GM23248 (cell line): ENCODE results near the gene CD300LD. TPM values are rescaled to one million over a fixed set of nuclear protein-coding genes. Genes with fewer than 3 reads are reported as not detected.

ENCODE experiments used
- DNase-seq: peaks from one replicate; pipeline ENCODE4 v3.0.0-alpha.2; 2015
- H2AFZ ChIP-seq: fragments of 200-600 bp; sonication (generic); 2 replicates; pipeline ENCODE4 v1.6.1; 2016; ENCODE audit warnings: antibody characterized with exemption
- H3F3A ChIP-seq: fragments of 200-600 bp; sonication (generic); 2 replicates; pipeline ENCODE4 v1.6.1; 2016; ENCODE audit warnings: mild to moderate bottlenecking, antibody characterized with exemption, mixed run types; ENCODE audit not compliant: insufficient read depth
- H3K27ac ChIP-seq: fragments of 200-600 bp; sonication (generic); 2 replicates; pipeline ENCODE4 v1.5.1; 2016; ENCODE audit warnings: mild to moderate bottlenecking
- H3K27me3 ChIP-seq: fragments of 200-600 bp; sonication (generic); replicated peaks from 2 replicates; pipeline ENCODE4 v1.6.1; 2016; ENCODE audit warnings: mild to moderate bottlenecking; ENCODE audit not compliant: insufficient read depth
- H3K36me3 ChIP-seq: fragments of 200-600 bp; sonication (generic); 2 replicates; pipeline ENCODE4 v1.6.1; 2016; ENCODE audit warnings: low read depth, mild to moderate bottlenecking
- H3K4me1 ChIP-seq: fragments of 200-600 bp; sonication (generic); 2 replicates; pipeline ENCODE4 v1.6.1; 2016; ENCODE audit warnings: mild to moderate bottlenecking; ENCODE audit not compliant: insufficient read depth
- H3K4me2 ChIP-seq: fragments of 200-600 bp; sonication (generic); one replicate; pipeline ENCODE4 v1.6.1; 2016; ENCODE audit warnings: mild to moderate bottlenecking; ENCODE audit not compliant: unreplicated experiment
- H3K4me3 ChIP-seq: fragments of 200-600 bp; sonication (generic); 2 replicates; pipeline ENCODE4 v1.5.1; 2016; ENCODE audit warnings: mild to moderate bottlenecking
- H3K79me2 ChIP-seq: fragments of 200-600 bp; sonication (generic); 2 replicates; pipeline ENCODE4 v1.6.1; 2016; ENCODE audit warnings: mild to moderate bottlenecking; ENCODE audit not compliant: insufficient read depth
- H3K9ac ChIP-seq: fragments of 200-600 bp; sonication (generic); 2 replicates; pipeline ENCODE4 v1.6.1; 2016; ENCODE audit warnings: mild to moderate bottlenecking
- H3K9me2 ChIP-seq: fragments of 200-600 bp; sonication (generic); 2 replicates; pipeline ENCODE4 v1.6.1; 2016; ENCODE audit warnings: mixed run types, mild to moderate bottlenecking, moderate library complexity; ENCODE audit not compliant: insufficient read depth
- H3K9me3 ChIP-seq: fragments of 200-600 bp; sonication (generic); one replicate; pipeline ENCODE4 v1.6.1; 2017; ENCODE audit warnings: low read depth
- H4K20me1 ChIP-seq: fragments of 200-600 bp; sonication (generic); 2 replicates; pipeline ENCODE4 v1.6.0; 2016; ENCODE audit not compliant: insufficient read depth
- EZH2 ChIP-seq: fragments of 200-600 bp; sonication (generic); IDR thresholded peaks from 2 replicates; pipeline ENCODE4 v1.6.1; 2018; ENCODE audit warnings: antibody characterized with exemption, mild to moderate bottlenecking; ENCODE audit not compliant: insufficient read depth, poor library complexity, severe bottlenecking
- EZH2phosphoT487 ChIP-seq: fragments of 200-600 bp; sonication (generic); IDR thresholded peaks from 2 replicates; pipeline ENCODE4 v1.6.1; 2018; ENCODE audit warnings: antibody characterized with exemption, moderate library complexity, mild to moderate bottlenecking, low read depth; ENCODE audit not compliant: insufficient read depth
- WGBS, 2 experiments: methylation state at CpG; one replicate each; pipeline ENCODE4 v1.1.6; 2015 to 2017; ENCODE audit warnings: low lambda C conversion rate in 2 of 2, low coverage in 1 of 2; ENCODE audit errors: missing lambda C conversion rate in 2 of 2; 5-methylcytosine and 5-hydroxymethylcytosine counted together
- in situ Hi-C: fragments of 300-500 bp; cut with MboI; formaldehyde crosslinking; loops from 2 replicates; pipeline ENCODE4 v1.15.0; 2020
- polyA plus RNA-seq: library from polyadenylated mRNA; unstranded; fragments of >200 nt; fragmentation: Nextera tagmentation; extraction: Ambion mirVana; gene quantifications from 2 replicates; pipeline ENCODE4 v1.2.1, GENCODE V29; 2016
- total RNA-seq: library from RNA; depleted of rRNA; stranded (reverse); fragments of >200 nt; shearing (Covaris generic); gene quantifications from 2 replicates; pipeline ENCODE4 v1.2.3, GENCODE V29; 2014; rRNA removed

CD300LD gene
- total RNA-seq: not detected in 2 replicates
- polyA plus RNA-seq: not detected in 2 replicates

DNA sequence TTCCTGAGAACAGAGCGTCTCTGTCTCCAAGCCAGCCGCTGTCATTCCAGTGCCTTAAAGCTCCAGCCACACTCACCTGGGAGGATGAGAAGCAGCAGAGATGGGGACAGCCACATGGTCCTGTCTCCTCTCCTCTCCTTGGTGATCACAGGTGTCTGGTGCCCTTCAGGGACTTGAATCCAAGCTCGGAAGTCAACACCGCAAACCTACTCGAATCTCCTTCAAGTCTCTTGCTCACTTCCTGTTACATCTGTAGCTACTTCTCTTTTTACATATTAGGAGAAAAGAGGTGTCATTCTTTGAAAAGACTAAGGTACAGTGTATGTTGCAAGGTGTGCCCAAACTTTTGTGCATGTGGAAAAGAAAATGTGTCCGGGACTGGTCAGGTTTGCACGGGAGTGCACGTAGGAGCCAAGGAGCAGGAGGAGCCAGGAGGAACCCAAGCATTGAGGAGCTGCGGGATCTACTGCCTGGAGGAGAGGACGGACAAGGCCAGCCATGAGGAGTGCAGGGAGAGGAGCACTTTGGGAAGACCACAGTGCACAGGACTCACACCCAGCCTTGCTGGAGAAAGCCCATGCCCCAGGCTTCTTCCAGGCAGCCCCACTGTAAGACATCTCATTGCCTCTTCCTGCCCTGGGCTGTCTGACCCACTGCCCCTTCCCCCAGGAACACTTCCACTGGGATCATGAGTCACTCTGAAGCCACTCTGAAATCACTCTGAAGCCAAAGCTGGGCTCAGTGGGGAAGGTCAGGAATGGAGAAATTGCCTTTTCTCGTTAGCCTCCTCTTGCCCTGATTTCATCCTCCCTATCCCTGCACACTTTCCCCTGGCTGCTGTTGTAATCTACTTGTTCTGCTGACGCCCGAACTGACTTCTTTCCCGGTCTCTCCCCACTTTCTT, at the start of gene CD300LD:
Gene CD300LD (minus strand): TSS at position 197 of the 904 bp plus-strand sequence. CDS start 81 bp downstream, at position 116.
- peaks cover 21% of the 10 kb centered on the region for H3K27me3 ChIP-seq
- H3K79me2 ChIP-seq: no peaks in the 10 kb centered on the region
- no peaks in the 10 kb centered on the region for H3F3A ChIP-seq
- no peak within 1 kb of the TSS for H3K4me3 ChIP-seq
- no peak within 1 kb of the TSS for H3K4me2 ChIP-seq
- no peak within 1 kb of the TSS for H2AFZ ChIP-seq
- TF ChIP-seq EZH2 (no peak), EZH2phosphoT487 (no peak)
- H3K36me3 ChIP-seq: no peaks in the 10 kb centered on the region
- no peak within 1 kb of the TSS for H3K9ac ChIP-seq
- no peaks in the 10 kb centered on the region for H3K9me2 ChIP-seq
- in situ Hi-C loops: no loop called here
- no peaks in the 10 kb centered on the region for H3K9me3 ChIP-seq
- H3K4me1 ChIP-seq: no peaks in the 10 kb centered on the region
- WGBS, 2 experiments: 57 to 61% methylated on average over 14 of the region's 14 CpGs
- no peak within 1 kb of the TSS for H3K27ac ChIP-seq
- no peaks in the 10 kb centered on the region for H4K20me1 ChIP-seq
- DNase-seq: no peak

DNA sequence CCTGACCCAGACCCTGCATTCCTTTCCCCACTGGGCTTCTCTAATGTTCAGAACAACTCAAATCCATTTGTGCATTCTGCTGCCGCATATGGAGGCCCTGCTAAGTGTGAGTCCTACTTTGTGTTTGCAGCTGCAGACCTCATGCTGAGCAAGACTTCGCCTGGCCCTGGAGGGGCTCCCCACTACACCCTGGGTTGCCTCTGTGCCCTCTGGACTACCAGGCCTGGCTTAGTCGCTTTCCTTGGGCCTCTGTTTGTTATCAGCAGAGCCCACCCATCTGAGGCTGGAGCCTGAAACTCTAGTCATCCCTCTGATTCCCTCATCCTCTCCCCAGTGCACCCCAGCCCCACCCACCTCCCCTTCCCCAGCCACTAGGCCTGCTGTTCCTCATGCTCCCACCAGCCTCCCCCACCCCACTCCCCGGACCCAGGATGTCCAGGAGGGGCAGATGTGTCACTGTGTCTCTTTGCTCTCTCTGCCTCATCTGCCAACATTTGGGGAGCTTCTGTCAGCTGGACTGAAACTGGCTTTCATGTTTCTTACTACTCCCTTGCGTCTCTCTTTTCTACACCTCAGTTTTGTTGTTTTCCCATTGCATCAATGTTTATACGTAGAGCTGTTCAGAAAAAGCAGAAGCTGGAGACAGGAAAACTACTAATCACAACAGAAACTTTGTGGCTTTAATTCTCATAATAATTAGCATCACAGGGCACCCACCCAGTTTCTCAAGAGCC, 49.3 kb upstream of the CD300LD start:
- no peak overlapping the region for H2AFZ ChIP-seq
- WGBS, 2 experiments: 23 to 28% methylated on average over 5 to 6 of the region's 6 CpGs
- no peaks in the 10 kb centered on the region for H4K20me1 ChIP-seq
- H3K9me3 ChIP-seq: no peaks in the 10 kb centered on the region
- no peaks in the 10 kb centered on the region for H3K4me1 ChIP-seq
- in situ Hi-C loops: no loop called here
- no peak overlapping the region for H3K4me2 ChIP-seq
- no peak for DNase-seq
- no peak for TF ChIP-seq EZH2phosphoT487
- TF ChIP-seq EZH2: no peak
- H3K4me3 ChIP-seq: no peak overlapping the region
- no peaks in the 10 kb centered on the region for H3F3A ChIP-seq
- no peak overlapping the region for H3K9ac ChIP-seq
- H3K9me2 ChIP-seq: no peaks in the 10 kb centered on the region
- no peaks in the 10 kb centered on the region for H3K36me3 ChIP-seq
- H3K27ac ChIP-seq: no peak overlapping the region
- H3K79me2 ChIP-seq: no peaks in the 10 kb centered on the region
- no peaks in the 10 kb centered on the region; the same call in 1 of the 2 replicates for H3K27me3 ChIP-seq

DNA sequence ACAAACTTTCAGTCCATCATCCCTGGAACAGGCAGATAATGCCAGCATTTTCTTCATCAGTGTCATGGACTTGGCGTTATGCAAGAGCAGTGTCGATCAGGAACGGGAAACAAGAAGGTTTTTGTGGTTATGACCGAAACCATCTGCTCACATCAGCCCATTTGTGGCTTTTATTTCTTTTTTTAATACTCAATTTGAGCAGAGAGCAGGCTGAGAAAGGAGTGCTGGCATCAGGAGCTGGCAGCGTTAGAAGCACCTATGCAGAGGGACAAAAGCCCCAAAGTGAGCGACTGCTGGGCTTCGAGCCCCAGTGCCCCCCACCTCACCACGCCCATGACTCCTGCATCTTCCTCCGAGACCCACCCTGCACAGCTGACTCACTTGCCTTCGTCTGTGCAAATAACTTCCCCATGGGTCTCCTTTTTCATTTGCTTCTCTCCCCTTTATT, 47.6 kb upstream of the CD300LD start:
- Histone ChIP-seq H3K27me3 (no peaks in the 10 kb centered on the region; the same call in none of the 2 replicates), H3K4me2 (no peak overlapping the region), H3K9me2 (no peaks in the 10 kb centered on the region), H3K27ac (no peak overlapping the region), H3K9me3 (no peaks in the 10 kb centered on the region), H3K79me2 (no peaks in the 10 kb centered on the region), H4K20me1 (no peaks in the 10 kb centered on the region), H3K36me3 (no peaks in the 10 kb centered on the region), H2AFZ (no peak overlapping the region), H3K9ac (no peak overlapping the region), H3K4me3 (no peak overlapping the region), H3F3A (no peaks in the 10 kb centered on the region), H3K4me1 (no peaks in the 10 kb centered on the region)
- in situ Hi-C loops: no loop called here
- no peak for DNase-seq
- 62 to 65% methylated on average over 10 of the region's 10 CpGs for WGBS, 2 experiments
- no peak for TF ChIP-seq EZH2phosphoT487
- no peak for TF ChIP-seq EZH2

DNA sequence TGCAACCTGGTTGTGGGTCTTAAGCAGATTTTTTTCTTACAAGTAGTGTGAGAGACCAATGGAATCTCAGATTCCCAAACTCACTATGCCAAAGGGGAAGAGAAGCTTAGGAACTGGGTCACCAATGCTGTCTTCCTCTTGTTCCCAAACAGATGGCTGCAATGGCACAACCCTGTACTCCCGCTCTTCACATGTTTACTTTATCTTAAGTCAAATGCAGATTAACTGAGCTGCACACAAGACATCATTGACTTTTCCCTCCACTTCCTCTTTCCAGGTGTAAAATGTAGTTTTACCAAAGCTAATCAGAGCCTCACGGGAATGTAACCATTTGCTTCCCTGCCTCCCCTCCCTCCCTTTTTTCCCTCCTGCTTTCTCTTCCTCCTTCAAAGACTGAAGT, 45.8 kb upstream of the CD300LD start:
- in situ Hi-C loops: no loop called here
- H3K9me2 ChIP-seq: no peaks in the 10 kb centered on the region

More for the DNA sequence above, 45.8 kb upstream of the CD300LD start:
- no peak for DNase-seq
- no peak overlapping the region for H3K9ac ChIP-seq
- H3K4me1 ChIP-seq: no peaks in the 10 kb centered on the region
- no peaks in the 10 kb centered on the region for H3K79me2 ChIP-seq
- H3K4me2 ChIP-seq: no peak overlapping the region
- H2AFZ ChIP-seq: no peak overlapping the region
- no peaks in the 10 kb centered on the region; the same call in none of the 2 replicates for H3K27me3 ChIP-seq
- 51 to 69% methylated on average over 2 of the region's 2 CpGs for WGBS, 2 experiments
- H3K27ac ChIP-seq: no peak overlapping the region
- H4K20me1 ChIP-seq: no peaks in the 10 kb centered on the region
- H3K9me3 ChIP-seq: no peaks in the 10 kb centered on the region
- H3F3A ChIP-seq: 0 out of 2 replicates have a peak, but pooled peaks cover 3% of the 10 kb centered on the region
- TF ChIP-seq EZH2phosphoT487 (no peak), EZH2 (no peak)
- no peaks in the 10 kb centered on the region for H3K36me3 ChIP-seq
- H3K4me3 ChIP-seq: no peak overlapping the region
